H9 (cell line): ENCODE measurements around the gene PLXNA2. TPM values are rescaled to one million over a fixed set of nuclear protein-coding genes. Genes with fewer than 3 reads are reported as not detected.

Experiments
- DNase-seq: peaks from one replicate; pipeline ENCODE4 v3.0.0-alpha.2; 2017
- H2AFZ ChIP-seq: one replicate; pipeline ENCODE4 v1.6.1; 2013; ENCODE audit warnings: mild to moderate bottlenecking, low read length, control low read depth, moderate library complexity
- H2AK5ac ChIP-seq: 2 replicates; pipeline ENCODE4 v1.6.1; 2013; ENCODE audit warnings: low read length, control low read depth, mixed read lengths; ENCODE audit not compliant: insufficient read length
- H2BK120ac ChIP-seq: one replicate; pipeline ENCODE4 v1.6.1; 2013; ENCODE audit warnings: low read depth, mild to moderate bottlenecking, low read length, control low read depth, inconsistent platforms; ENCODE audit not compliant: poor library complexity, severe bottlenecking
- H2BK12ac ChIP-seq: 2 replicates; pipeline ENCODE4 v1.6.1; 2013; ENCODE audit warnings: low read length, control low read depth, mixed read lengths, low read depth; ENCODE audit not compliant: insufficient read length
- H2BK15ac ChIP-seq: 2 replicates; pipeline ENCODE4 v1.6.1; 2013; ENCODE audit warnings: low read depth, low read length, control low read depth
- H2BK20ac ChIP-seq: one replicate; pipeline ENCODE4 v1.6.1; 2013; ENCODE audit warnings: low read depth, mild to moderate bottlenecking, low read length, control low read depth, inconsistent platforms; ENCODE audit not compliant: poor library complexity, severe bottlenecking
- H2BK5ac ChIP-seq: 2 replicates; pipeline ENCODE4 v1.6.1; 2013; ENCODE audit warnings: low read length, control low read depth, mixed read lengths; ENCODE audit not compliant: insufficient read length
- H3K14ac ChIP-seq: 2 replicates; pipeline ENCODE4 v1.6.1; 2013; ENCODE audit warnings: low read length, control low read depth; ENCODE audit not compliant: insufficient read depth
- H3K18ac ChIP-seq: 2 replicates; pipeline ENCODE4 v1.6.1; 2013; ENCODE audit warnings: low read depth, mild to moderate bottlenecking, mixed read lengths, low read length, control low read depth; ENCODE audit not compliant: insufficient read length
- H3K23ac ChIP-seq: 2 replicates; pipeline ENCODE4 v1.6.1; 2013; ENCODE audit warnings: low read length, control low read depth, mixed read lengths, low read depth; ENCODE audit not compliant: insufficient read length
- H3K23me2 ChIP-seq: 2 replicates; pipeline ENCODE4 v1.6.1; 2013; ENCODE audit warnings: low read depth, mild to moderate bottlenecking, mixed read lengths, low read length, control low read depth; ENCODE audit not compliant: insufficient read length, poor library complexity, severe bottlenecking
- H3K27ac ChIP-seq: 2 replicates; pipeline ENCODE4 v1.5.1; 2013; ENCODE audit warnings: low read length, control low read depth, mixed read lengths, low read depth; ENCODE audit not compliant: insufficient read length
- H3K27me3 ChIP-seq: 2 replicates; pipeline ENCODE4 v1.6.1; 2013; ENCODE audit warnings: low read length, control low read depth, inconsistent platforms; ENCODE audit not compliant: insufficient read depth
- H3K4ac ChIP-seq: 2 replicates; pipeline ENCODE4 v1.6.1; 2013; ENCODE audit warnings: low read depth, mild to moderate bottlenecking, control low read depth, inconsistent platforms, low read length, moderate library complexity
- H3K4me1 ChIP-seq: 2 replicates; pipeline ENCODE4 v1.6.1; 2013; ENCODE audit warnings: low read length, control low read depth, inconsistent platforms; ENCODE audit not compliant: insufficient read depth
- H3K4me2 ChIP-seq: 2 replicates; pipeline ENCODE4 v1.6.1; 2013; ENCODE audit warnings: low read length, control low read depth, mixed read lengths; ENCODE audit not compliant: insufficient read length, insufficient read depth
- H3K56ac ChIP-seq: 2 replicates; pipeline ENCODE4 v1.6.1; 2013; ENCODE audit warnings: low read depth, mild to moderate bottlenecking, mixed read lengths, low read length, control low read depth; ENCODE audit not compliant: insufficient read length
- H3K79me1 ChIP-seq: 2 replicates; pipeline ENCODE4 v1.6.1; 2013; ENCODE audit warnings: low read depth, mild to moderate bottlenecking, moderate library complexity, low read length, control low read depth, inconsistent platforms; ENCODE audit not compliant: insufficient read depth, poor library complexity, severe bottlenecking
- H3K79me2 ChIP-seq: 2 replicates; pipeline ENCODE4 v1.6.1; 2013; ENCODE audit warnings: low read length, control low read depth, inconsistent platforms; ENCODE audit not compliant: insufficient read depth
- H3K9ac ChIP-seq: 2 replicates; pipeline ENCODE4 v1.6.1; 2013; ENCODE audit warnings: low read length, control low read depth, mixed read lengths; ENCODE audit not compliant: insufficient read length; ENCODE audit errors: extremely low read depth
- H3K9me3 ChIP-seq: one replicate; pipeline ENCODE4 v1.6.1; 2013; ENCODE audit warnings: low read depth, low read length, inconsistent platforms; ENCODE audit not compliant: control insufficient read depth
- H3T11ph ChIP-seq: one replicate; pipeline ENCODE4 v1.6.1; 2013; ENCODE audit warnings: mild to moderate bottlenecking, low read length, control low read depth, inconsistent platforms
- H4K20me1 ChIP-seq: one replicate; pipeline ENCODE4 v1.6.1; 2013; ENCODE audit not compliant: control insufficient read depth, insufficient read length, insufficient read depth
- H4K5ac ChIP-seq: 2 replicates; pipeline ENCODE4 v1.6.1; 2013; ENCODE audit warnings: low read depth, mild to moderate bottlenecking, mixed read lengths, low read length, control low read depth; ENCODE audit not compliant: insufficient read length
- H4K8ac ChIP-seq: replicated peaks from 2 replicates; pipeline ENCODE4 v1.6.1; 2013; ENCODE audit warnings: low read length, control low read depth, mixed read lengths, low read depth; ENCODE audit not compliant: insufficient read length
- H4K91ac ChIP-seq: 2 replicates; pipeline ENCODE4 v1.6.1; 2013; ENCODE audit warnings: low read depth, mild to moderate bottlenecking, moderate library complexity, mixed read lengths, low read length, control low read depth; ENCODE audit not compliant: insufficient read length
- H3K27ac Mint-ChIP-seq, 3 experiments: 2 replicates in 2 of 3; 3 replicates in 1 of 3; pipeline ENCODE4 v1.8.0; 2020 to 2021; ENCODE audit warnings: mixed read lengths in 3 of 3, mild to moderate bottlenecking in 1 of 3, moderate library complexity in 1 of 3
- H3K27me3 Mint-ChIP-seq: 2 replicates; pipeline ENCODE4 v1.8.0; 2021; ENCODE audit warnings: low read depth, mild to moderate bottlenecking, moderate library complexity, mixed read lengths
- H3K36me3 Mint-ChIP-seq, 3 experiments: 2 replicates in 2 of 3; 3 replicates in 1 of 3; pipeline ENCODE4 v1.8.0; 2020 to 2021; ENCODE audit warnings: low read depth in 3 of 3, mixed read lengths in 3 of 3; ENCODE audit not compliant: insufficient read depth in 1 of 3
- H3K4me1 Mint-ChIP-seq, 2 experiments: 2 replicates each; pipeline ENCODE4 v1.8.0; 2020; ENCODE audit warnings: mixed read lengths in 2 of 2
- H3K4me3 Mint-ChIP-seq, 2 experiments: 2 replicates in 1 of 2; 3 replicates in 1 of 2; pipeline ENCODE4 v1.8.0; 2020 to 2021; ENCODE audit warnings: mild to moderate bottlenecking in 2 of 2, mixed read lengths in 2 of 2, moderate library complexity in 1 of 2
- H3K9me3 Mint-ChIP-seq, 2 experiments: 2 replicates in 1 of 2; 3 replicates in 1 of 2; pipeline ENCODE4 v1.8.0; 2020; ENCODE audit warnings: mild to moderate bottlenecking in 2 of 2, mixed read lengths in 2 of 2, moderate library complexity in 1 of 2
- CTCF ChIP-seq: fragments of 200-600 bp; sonication (generic); conservative IDR thresholded peaks from 3 replicates; pipeline ENCODE4 v1.8.0; 2021; ENCODE audit warnings: antibody characterized with exemption, mild to moderate bottlenecking
- WGBS: extraction: QIAGEN DNeasy Blood & Tissue Kit; methylation state at CpG from one replicate; pipeline ENCODE4 v1.1.7; 2013; ENCODE audit warnings: missing lambda C conversion rate, low lambda C conversion rate, mixed read lengths; ENCODE audit not compliant: insufficient read length; ENCODE audit errors: extremely low coverage; 5-methylcytosine and 5-hydroxymethylcytosine counted together
- total RNA-seq: library from RNA; stranded (reverse); gene quantifications from 2 replicates; pipeline ENCODE4 v1.2.1, GENCODE V29; 2021

Gene PLXNA2
- total RNA-seq, 1 experiment from 2014 or later = 0.57 TPM

- Histone ChIP-seq H3K56ac (no peak overlapping the region), H3K18ac (no peak overlapping the region), H4K5ac (no peak overlapping the region), H3K4ac (no peak overlapping the region), H3K4me2 (no peak overlapping the region), H3K23me2 (no peaks in the 10 kb centered on the region), H2BK5ac (no peak overlapping the region), H4K91ac (no peak overlapping the region), H2AFZ (no peak overlapping the region), H2AK5ac (no peak overlapping the region), H4K8ac (no peak overlapping the region), H2BK12ac (no peak overlapping the region), H3K27me3 (no peaks in the 10 kb centered on the region), H3K79me2 (no peaks in the 10 kb centered on the region), H3K79me1 (no peaks in the 10 kb centered on the region), H3K4me1 (no peaks in the 10 kb centered on the region), H2BK15ac (no peak overlapping the region), H3K14ac (no peak overlapping the region), H2BK20ac (no peak overlapping the region), H3T11ph (no peak overlapping the region), H3K27ac (no peak overlapping the region), H3K9me3 (no peaks in the 10 kb centered on the region), H2BK120ac (no peak overlapping the region), H4K20me1 (no peaks in the 10 kb centered on the region), H3K23ac (no peak overlapping the region), H3K9ac (no peak overlapping the region)
- no peaks in the 10 kb centered on the region for H3K36me3 Mint-ChIP-seq
- no CpG with 5 or more reads among the region's 1 CpG for WGBS
- H3K27me3 Mint-ChIP-seq = peaks cover 1% of the 10 kb centered on the region
- H3K4me3 Mint-ChIP-seq = no peak overlapping the region
- H3K9me3 Mint-ChIP-seq = no peaks in the 10 kb centered on the region; a peak in 1 of 5 replicates
- H3K27ac Mint-ChIP-seq = no peak overlapping the region; a peak in 1 of 7 replicates
- DNase-seq = no peak
- no peak for TF ChIP-seq CTCF
- peaks cover 5 to 7% of the 10 kb centered on the region in 2 experiments; a peak in 2 of 4 replicates for H3K4me1 Mint-ChIP-seq
Measured at GRCh38 chr1:208212893-208213292, 31.3 kb downstream of the PLXNA2 start.
